PFSK-1 (cell line): Measurements from ENCODE around the gene RUFY3. TPM values are rescaled to one million over a fixed set of nuclear protein-coding genes. Genes with fewer than 3 reads are reported as not detected.

Experiments used
- FOXP2 ChIP-seq: optimal IDR thresholded peaks from 2 replicates; pipeline ENCODE3; 2011; ENCODE audit warnings: borderline replicate concordance, control low read depth, inconsistent platforms; ENCODE audit not compliant: insufficient read depth; ENCODE audit errors: extremely low read length, extremely low read depth
- POLR2AphosphoS5 ChIP-seq: IDR thresholded peaks from 2 replicates; pipeline ENCODE4 v1.6.1; 2012; ENCODE audit warnings: low read depth, mild to moderate bottlenecking, control low read depth, low read length, moderate library complexity
- REST ChIP-seq, 2 experiments: IDR thresholded peaks; 2 replicates each; pipeline versions ENCODE4 v1.6.1 to v1.8.0; 2011 to 2012; ENCODE audit warnings: low read depth in 2 of 2, low read length in 2 of 2, control low read depth in 1 of 2, inconsistent platforms in 1 of 2, mild to moderate bottlenecking in 1 of 2, moderate library complexity in 1 of 2; ENCODE audit not compliant: insufficient read depth in 1 of 2
- SIN3A ChIP-seq: IDR thresholded peaks from 2 replicates; pipeline ENCODE4 v1.6.1; 2012; ENCODE audit warnings: mild to moderate bottlenecking, low read length, moderate library complexity, borderline replicate concordance; ENCODE audit not compliant: insufficient read depth
- TAF1 ChIP-seq: IDR thresholded peaks from 2 replicates; pipeline ENCODE4 v1.6.1; 2012; ENCODE audit warnings: low read length, control low read depth, borderline replicate concordance; ENCODE audit not compliant: insufficient read depth
- polyA plus RNA-seq: library from polyadenylated mRNA; unstranded; fragments of >200 nt; gene quantifications from one replicate; pipeline ENCODE4 v1.2.1, GENCODE V29; 2012; ENCODE audit warnings: low read depth, missing spikeins; ENCODE audit not compliant: insufficient read length

Gene RUFY3
- polyA plus RNA-seq = 22.9 TPM

- TF ChIP-seq SIN3A (no peak), TAF1 (no peak), REST (IDR thresholded peaks at IDR 0.05; ENCODE audit: insufficient read depth in 1 of 2, low read depth in 2 of 2, low read length in 2 of 2) (no peak), POLR2AphosphoS5 (no peak; the same call in 1 of the 2 replicates), FOXP2 (no peak)
These were observed at the start of gene RUFY3 for GRCh38 chr4:70721747-70722146. TSS of gene RUFY3 (plus strand) at chr4:70721964. CDS start at chr4:70722574, 610 bp downstream.

GRCh38 chr4:70674191-70674590 is 47.6 kb upstream of the RUFY3 start:
- TF ChIP-seq TAF1 (no peak), SIN3A (no peak), POLR2AphosphoS5 (no peak), REST (IDR thresholded peaks at IDR 0.05; ENCODE audit: insufficient read depth in 1 of 2, low read depth in 2 of 2, low read length in 2 of 2) (no peak), FOXP2 (no peak)

GRCh38 chr4:70674731-70675130 is 47.0 kb upstream of the RUFY3 start:
- TF ChIP-seq TAF1 = no peak
- no peak for TF ChIP-seq SIN3A
- no peak for TF ChIP-seq POLR2AphosphoS5
- no peak for TF ChIP-seq REST (IDR thresholded peaks at IDR 0.05; ENCODE audit: insufficient read depth in 1 of 2, low read depth in 2 of 2, low read length in 2 of 2)
- TF ChIP-seq FOXP2 = no peak

GRCh38 chr4:70676554-70677090 is 45.1 kb upstream of the RUFY3 start:
- TF ChIP-seq TAF1 = no peak
- no peak for TF ChIP-seq REST (IDR thresholded peaks at IDR 0.05; ENCODE audit: insufficient read depth in 1 of 2, low read depth in 2 of 2, low read length in 2 of 2)
- no peak for TF ChIP-seq POLR2AphosphoS5
- TF ChIP-seq FOXP2 = no peak
- no peak for TF ChIP-seq SIN3A
